ENCODE results near the gene HOXB2. TPM values are rescaled to one million over a fixed set of nuclear protein-coding genes. Genes with fewer than 3 reads are reported as not detected.

Gene HOXB2
- total and polyA plus RNA-seq, 2 donors (not counting 1 experiment from before 2014, with no cell fraction given), result 6.1 to 9.2 TPM

GRCh38 chr17:48559840-48560817, 15.2 kb upstream of the HOXB2 start:
- Histone ChIP-seq H3K9me3 (ENCODE audit: control extremely low read depth in 1 of 3, control insufficient read depth in 2 of 3, insufficient read depth in 1 of 3, low read length in 2 of 3) (no peaks in the 10 kb centered on the region), H3K27me3 (replicated peaks in 1 of 4; ENCODE audit: control extremely low read depth in 1 of 4, control insufficient read depth in 3 of 4, insufficient read depth in 4 of 4, low read length in 3 of 4) (peaks cover 0 to 41% (median 12%) of the 10 kb centered on the region in 4 experiments), H3K4me1 (ENCODE audit: control insufficient read depth in 2 of 2, insufficient read depth in 2 of 2, low read length in 2 of 2) (peaks cover 0 to 4% of the 10 kb centered on the region in 2 donors), H3K4me3 (ENCODE audit: control extremely low read depth in 1 of 5, extremely low read depth in 1 of 5, insufficient read depth in 1 of 5, low read depth in 2 of 5, low read length in 4 of 5) (no peak overlapping the region), H4K20me1 (ENCODE audit: control insufficient read depth, insufficient read depth, low read length, poor library complexity, severe bottlenecking) (no peaks in the 10 kb centered on the region), H3K36me3 (replicated peaks in 1 of 2; ENCODE audit: control extremely low read depth in 1 of 2, control insufficient read depth in 1 of 2, extremely low read depth in 1 of 2, insufficient read depth in 2 of 2, low read length in 1 of 2) (no peaks in the 10 kb centered on the region), H3K4me2 (replicated peaks; ENCODE audit: low read depth, low read length, poor library complexity, severe bottlenecking) (no peak overlapping the region), H3K79me2 (ENCODE audit: control insufficient read depth, insufficient read depth, low read length) (no peaks in the 10 kb centered on the region), H3K9ac (ENCODE audit: low read length) (no peak overlapping the region), H2AFZ (ENCODE audit: insufficient read depth, low read depth, low read length, poor library complexity, severe bottlenecking) (no peak overlapping the region), H3K27ac (ENCODE audit: low read length in 2 of 2) (no peak overlapping the region)
- no peaks in the 10 kb centered on the region for H3K9me3 Mint-ChIP-seq (ENCODE audit: insufficient read depth)
- intact Hi-C loops (cut with micrococcal nuclease), result no loop called here
- no peak overlapping the region for H3K4me3 Mint-ChIP-seq
- TF ChIP-seq EZH2 (IDR thresholded peaks at IDR 0.05; ENCODE audit: borderline replicate concordance, insufficient read depth, low read depth, low read length, poor library complexity, severe bottlenecking), result no peak
- no peak for TF ChIP-seq CTCF (IDR thresholded peaks at IDR 0.05)
- peaks cover 36% of the 10 kb centered on the region for H3K27me3 Mint-ChIP-seq
- ATAC-seq (ENCODE audit: low read depth) (no peak), DNase-seq (no peak)
- 89% methylated on average over 9 of the region's 14 CpGs for WGBS (ENCODE audit: insufficient coverage)
- CTCF ChIA-PET, result no interaction called here
- no peak overlapping the region for H3K27ac Mint-ChIP-seq
- POLR2A ChIA-PET, result no interaction called here
- H3K4me1 Mint-ChIP-seq, result peaks cover 8% of the 10 kb centered on the region
